OCI-LY3 (cell line): ENCODE data around the gene TTC28.
"Not testable (repeated sequence)": the region's sequence is repeated elsewhere in the genome, so short reads cannot be mapped to it uniquely, and the experiment has no call there.

Experiments
- EZH2phosphoT487 ChIP-seq: fragments of 200-600 bp; shearing (Covaris generic); IDR thresholded peaks from 2 replicates; pipeline ENCODE4 v1.6.1; 2018; ENCODE audit warnings: antibody characterized with exemption, mixed run types, low read depth
- TF ChIP-seq, protein P1 (sequence below): fragments of 200-600, 300-600 bp; sonication (generic); IDR thresholded peaks from 2 replicates; pipeline ENCODE4 v1.5.1; 2014; ENCODE audit warnings: antibody characterized with exemption, low read length, low read depth

DNA sequence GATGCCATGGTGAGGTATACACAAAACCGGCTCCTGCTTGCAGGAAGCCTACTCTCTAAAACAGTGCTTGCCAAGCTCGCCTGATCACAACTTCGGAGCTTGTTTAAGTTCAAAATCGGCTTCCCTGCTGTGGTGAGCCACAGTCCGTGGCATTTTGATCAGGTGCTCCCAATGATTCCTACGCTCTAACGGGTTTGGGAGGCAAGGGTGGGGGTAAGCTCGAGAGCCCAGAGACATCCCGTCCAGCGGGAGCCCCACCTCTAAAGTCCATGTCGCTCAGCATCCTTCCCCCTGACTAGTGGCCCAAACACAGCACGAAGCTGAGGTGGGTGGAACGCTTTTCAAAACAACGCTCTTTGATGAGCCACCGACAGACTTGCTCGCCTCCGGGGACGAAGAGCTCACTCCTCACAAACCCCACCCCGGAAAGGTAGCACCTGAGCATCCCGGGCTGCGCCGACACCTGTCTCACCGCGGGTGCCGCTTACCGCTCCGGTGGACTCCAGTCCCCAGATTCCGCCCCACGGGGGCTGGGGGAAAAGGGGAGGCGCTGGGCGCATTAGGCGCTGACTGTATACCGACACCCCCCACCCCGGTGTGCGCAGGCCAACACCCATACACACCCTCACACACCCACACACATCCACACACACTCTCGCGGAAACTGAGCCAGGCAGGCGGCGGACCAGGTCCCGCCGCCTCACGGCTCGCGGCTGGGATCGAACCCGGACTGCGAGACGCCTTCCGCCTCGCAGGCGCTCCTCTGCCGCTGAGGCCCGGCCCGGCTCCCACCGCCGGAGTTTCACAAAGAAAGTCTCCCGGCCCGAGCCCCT, 646 bp downstream of the TTC28 start:
- TF ChIP-seq, protein P1, sequence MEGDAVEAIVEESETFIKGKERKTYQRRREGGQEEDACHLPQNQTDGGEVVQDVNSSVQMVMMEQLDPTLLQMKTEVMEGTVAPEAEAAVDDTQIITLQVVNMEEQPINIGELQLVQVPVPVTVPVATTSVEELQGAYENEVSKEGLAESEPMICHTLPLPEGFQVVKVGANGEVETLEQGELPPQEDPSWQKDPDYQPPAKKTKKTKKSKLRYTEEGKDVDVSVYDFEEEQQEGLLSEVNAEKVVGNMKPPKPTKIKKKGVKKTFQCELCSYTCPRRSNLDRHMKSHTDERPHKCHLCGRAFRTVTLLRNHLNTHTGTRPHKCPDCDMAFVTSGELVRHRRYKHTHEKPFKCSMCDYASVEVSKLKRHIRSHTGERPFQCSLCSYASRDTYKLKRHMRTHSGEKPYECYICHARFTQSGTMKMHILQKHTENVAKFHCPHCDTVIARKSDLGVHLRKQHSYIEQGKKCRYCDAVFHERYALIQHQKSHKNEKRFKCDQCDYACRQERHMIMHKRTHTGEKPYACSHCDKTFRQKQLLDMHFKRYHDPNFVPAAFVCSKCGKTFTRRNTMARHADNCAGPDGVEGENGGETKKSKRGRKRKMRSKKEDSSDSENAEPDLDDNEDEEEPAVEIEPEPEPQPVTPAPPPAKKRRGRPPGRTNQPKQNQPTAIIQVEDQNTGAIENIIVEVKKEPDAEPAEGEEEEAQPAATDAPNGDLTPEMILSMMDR, result not testable (repeated sequence)
- not testable (repeated sequence) for TF ChIP-seq EZH2phosphoT487
